Measurements from ENCODE around the gene BCORL1.
A peak's percentile ranks its signal among the peaks of the same experiment; 100 is the strongest.

BCORL1 gene

DNA sequence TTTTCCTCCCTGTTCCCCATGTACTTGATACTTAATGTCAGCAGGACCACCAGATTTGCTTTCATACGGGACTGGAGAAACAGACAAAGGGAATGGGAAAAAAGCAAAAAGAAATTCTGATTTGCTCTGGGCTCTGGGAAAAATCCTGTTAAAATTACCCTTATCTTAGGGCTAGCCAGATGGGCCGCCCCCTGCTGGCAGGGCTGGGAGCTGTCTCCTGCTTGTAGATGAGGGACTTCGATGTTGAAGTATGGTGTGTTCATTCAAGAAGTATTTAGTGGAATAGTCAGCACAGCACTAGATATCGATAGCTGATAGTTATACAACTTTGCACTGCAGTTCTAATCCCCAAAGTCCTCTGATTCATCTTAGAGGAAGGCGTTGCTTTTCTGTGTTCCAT, 45.8 kb downstream of the BCORL1 start:
- Histone ChIP-seq H3K4me2 (ENCODE audit: low read depth, low read length) (peak overlapping the region; percentile 43; the same call in 1 of the 2 replicates), H3K4me3 (ENCODE audit: low read length) (no peak overlapping the region; the same call in 1 of the 2 replicates), H3K36me3 (replicated peaks; ENCODE audit: insufficient read depth, low read length) (no peaks in the 10 kb centered on the region), H2AFZ (ENCODE audit: low read length) (peak overlapping the region; percentile 44; the same call in 1 of the 2 replicates), H3K79me2 (ENCODE audit: low read length) (no peaks in the 10 kb centered on the region), H3K9me3 (replicated peaks; ENCODE audit: insufficient read depth, low read length) (no peaks in the 10 kb centered on the region), H3K4me1 (ENCODE audit: low read length) (peaks cover 4% of the 10 kb centered on the region; the same call in 1 of the 2 replicates), H3F3A (ENCODE audit: insufficient read depth, low read length) (no peaks in the 10 kb centered on the region), H3K9ac (ENCODE audit: low read length) (no peak overlapping the region), H3K27ac (ENCODE audit: low read length) (no peak overlapping the region), H3K27me3 (replicated peaks; ENCODE audit: insufficient read depth, low read length) (no peaks in the 10 kb centered on the region), H4K20me1 (ENCODE audit: insufficient read depth, low read length) (no peaks in the 10 kb centered on the region), H3K9me2 (replicated peaks; ENCODE audit: insufficient read depth, low read length) (no peaks in the 10 kb centered on the region)
- no peak for TF ChIP-seq EZH2phosphoT487 (IDR thresholded peaks at IDR 0.05; ENCODE audit: low read length)
- TF ChIP-seq, protein P1, sequence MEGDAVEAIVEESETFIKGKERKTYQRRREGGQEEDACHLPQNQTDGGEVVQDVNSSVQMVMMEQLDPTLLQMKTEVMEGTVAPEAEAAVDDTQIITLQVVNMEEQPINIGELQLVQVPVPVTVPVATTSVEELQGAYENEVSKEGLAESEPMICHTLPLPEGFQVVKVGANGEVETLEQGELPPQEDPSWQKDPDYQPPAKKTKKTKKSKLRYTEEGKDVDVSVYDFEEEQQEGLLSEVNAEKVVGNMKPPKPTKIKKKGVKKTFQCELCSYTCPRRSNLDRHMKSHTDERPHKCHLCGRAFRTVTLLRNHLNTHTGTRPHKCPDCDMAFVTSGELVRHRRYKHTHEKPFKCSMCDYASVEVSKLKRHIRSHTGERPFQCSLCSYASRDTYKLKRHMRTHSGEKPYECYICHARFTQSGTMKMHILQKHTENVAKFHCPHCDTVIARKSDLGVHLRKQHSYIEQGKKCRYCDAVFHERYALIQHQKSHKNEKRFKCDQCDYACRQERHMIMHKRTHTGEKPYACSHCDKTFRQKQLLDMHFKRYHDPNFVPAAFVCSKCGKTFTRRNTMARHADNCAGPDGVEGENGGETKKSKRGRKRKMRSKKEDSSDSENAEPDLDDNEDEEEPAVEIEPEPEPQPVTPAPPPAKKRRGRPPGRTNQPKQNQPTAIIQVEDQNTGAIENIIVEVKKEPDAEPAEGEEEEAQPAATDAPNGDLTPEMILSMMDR (IDR thresholded peaks at IDR 0.05; ENCODE audit: low read length), result peak; percentile 79
- peak; percentile 45 for DNase-seq

DNA sequence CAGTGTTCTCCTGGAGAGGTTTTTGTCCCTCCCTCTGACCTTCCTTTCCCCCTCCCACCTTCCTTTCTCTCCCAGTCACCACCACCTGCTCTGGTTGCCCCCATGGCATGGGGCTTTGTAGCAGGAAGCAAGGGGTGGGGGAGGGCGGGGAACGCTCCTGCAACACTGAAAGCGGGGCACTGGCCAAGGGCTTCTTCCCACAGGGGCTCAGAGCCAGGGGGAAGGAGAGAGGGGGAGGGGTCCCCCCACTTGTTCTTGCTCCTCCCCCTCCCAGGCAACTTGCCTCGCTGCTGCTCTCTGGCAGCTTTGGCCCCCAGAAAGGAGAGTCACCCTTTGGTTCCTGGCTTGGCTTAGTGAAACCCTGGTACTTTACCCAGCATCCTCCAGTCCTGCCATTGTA, 48.4 kb downstream of the BCORL1 start:
- H3K79me2 ChIP-seq (ENCODE audit: low read length), result no peaks in the 10 kb centered on the region
- no peaks in the 10 kb centered on the region for H3K36me3 ChIP-seq (replicated peaks; ENCODE audit: insufficient read depth, low read length)

DNA sequence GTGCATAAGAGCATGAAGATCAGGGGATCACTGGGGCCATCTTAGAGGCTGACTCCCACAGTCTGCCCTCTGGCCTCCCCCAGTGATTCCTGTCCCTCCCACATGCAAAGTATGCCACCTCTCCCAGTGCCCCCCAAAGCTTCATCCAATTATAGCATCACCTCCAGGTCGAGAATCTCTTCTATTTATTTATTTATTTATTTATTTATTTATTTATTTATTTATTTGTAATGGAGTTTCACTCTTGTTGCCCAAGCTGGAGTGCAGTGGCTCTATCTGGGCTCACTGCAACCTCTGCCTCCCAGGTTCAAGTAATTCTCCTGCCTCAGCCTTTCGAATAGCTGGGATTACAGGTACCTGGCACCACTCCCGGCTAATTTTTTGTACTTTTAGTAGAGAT, 50.1 kb downstream of the BCORL1 start:
- no peaks in the 10 kb centered on the region for H3K9me3 ChIP-seq (replicated peaks; ENCODE audit: insufficient read depth, low read length)
- no peak overlapping the region for H2AFZ ChIP-seq (ENCODE audit: low read length)
- H3K4me1 ChIP-seq (ENCODE audit: low read length), result no peaks in the 10 kb centered on the region
- H3K9ac ChIP-seq (ENCODE audit: low read length), result no peak overlapping the region
- no peak overlapping the region for H3K27ac ChIP-seq (ENCODE audit: low read length)
- H4K20me1 ChIP-seq (ENCODE audit: insufficient read depth, low read length), result no peaks in the 10 kb centered on the region
- H3K9me2 ChIP-seq (replicated peaks; ENCODE audit: insufficient read depth, low read length), result no peaks in the 10 kb centered on the region
- H3K79me2 ChIP-seq (ENCODE audit: low read length), result no peaks in the 10 kb centered on the region
- H3K4me3 ChIP-seq (ENCODE audit: low read length), result no peak overlapping the region
- no peak for TF ChIP-seq EZH2 (optimal IDR thresholded peaks at IDR 0.05; ENCODE audit: low read depth, low read length)
- DNase-seq, result no peak
- H3K36me3 ChIP-seq (replicated peaks; ENCODE audit: insufficient read depth, low read length), result no peaks in the 10 kb centered on the region
- H3K27me3 ChIP-seq (replicated peaks; ENCODE audit: insufficient read depth, low read length), result no peaks in the 10 kb centered on the region
- H3F3A ChIP-seq (ENCODE audit: insufficient read depth, low read length), result no peaks in the 10 kb centered on the region
- H3K4me2 ChIP-seq (ENCODE audit: low read depth, low read length), result no peak overlapping the region

More for the DNA sequence above, 48.4 kb downstream of the BCORL1 start:
- Histone ChIP-seq H3K9ac (ENCODE audit: low read length) (no peak overlapping the region), H3K9me3 (replicated peaks; ENCODE audit: insufficient read depth, low read length) (no peaks in the 10 kb centered on the region), H3K4me2 (ENCODE audit: low read depth, low read length) (no peak overlapping the region), H3K9me2 (replicated peaks; ENCODE audit: insufficient read depth, low read length) (no peaks in the 10 kb centered on the region), H3K4me1 (ENCODE audit: low read length) (no peaks in the 10 kb centered on the region), H4K20me1 (ENCODE audit: insufficient read depth, low read length) (no peaks in the 10 kb centered on the region), H3K27ac (ENCODE audit: low read length) (no peak overlapping the region), H3F3A (ENCODE audit: insufficient read depth, low read length) (no peaks in the 10 kb centered on the region), H3K27me3 (replicated peaks; ENCODE audit: insufficient read depth, low read length) (no peaks in the 10 kb centered on the region), H2AFZ (ENCODE audit: low read length) (no peak overlapping the region), H3K4me3 (ENCODE audit: low read length) (no peak overlapping the region)
- DNase-seq, result no peak
- TF ChIP-seq EZH2phosphoT487 (IDR thresholded peaks at IDR 0.05; ENCODE audit: low read length), result no peak
- TF ChIP-seq, protein P1 (IDR thresholded peaks at IDR 0.05; ENCODE audit: low read length), result no peak
- TF ChIP-seq EZH2 (optimal IDR thresholded peaks at IDR 0.05; ENCODE audit: low read depth, low read length), result no peak

DNA sequence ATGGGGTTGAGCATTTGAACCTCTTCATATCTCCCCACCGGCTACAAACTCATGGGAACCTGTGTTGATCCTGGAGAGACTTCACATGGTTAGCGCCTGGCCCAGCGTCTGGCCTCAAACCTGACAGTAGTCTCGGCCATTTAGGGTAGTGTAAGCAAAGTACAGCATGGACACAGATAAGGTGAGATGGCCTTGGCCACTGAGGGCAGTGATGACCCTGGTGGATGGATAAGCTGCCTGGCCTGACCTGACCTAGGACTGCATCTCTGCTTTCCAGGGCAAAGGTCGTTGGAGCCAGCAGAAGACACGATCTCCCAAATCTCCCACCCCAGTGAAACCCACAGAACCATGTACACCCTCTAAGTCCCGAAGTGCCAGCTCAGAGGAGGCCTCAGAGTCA, 51.7 kb downstream of the BCORL1 start:
- H3K4me1 ChIP-seq (ENCODE audit: low read length), result no peaks in the 10 kb centered on the region
- H3K27me3 ChIP-seq (replicated peaks; ENCODE audit: insufficient read depth, low read length), result no peaks in the 10 kb centered on the region
- H3K4me3 ChIP-seq (ENCODE audit: low read length), result no peak overlapping the region
- H3K9me2 ChIP-seq (replicated peaks; ENCODE audit: insufficient read depth, low read length), result no peaks in the 10 kb centered on the region
- H3K9ac ChIP-seq (ENCODE audit: low read length), result no peak overlapping the region
- H2AFZ ChIP-seq (ENCODE audit: low read length), result no peak overlapping the region
- H3K9me3 ChIP-seq (replicated peaks; ENCODE audit: insufficient read depth, low read length), result no peaks in the 10 kb centered on the region
- H3K79me2 ChIP-seq (ENCODE audit: low read length), result no peaks in the 10 kb centered on the region
- DNase-seq, result no peak
- no peak for TF ChIP-seq EZH2 (optimal IDR thresholded peaks at IDR 0.05; ENCODE audit: low read depth, low read length)
- no peak for TF ChIP-seq EZH2phosphoT487 (IDR thresholded peaks at IDR 0.05; ENCODE audit: low read length)
- no peaks in the 10 kb centered on the region for H3F3A ChIP-seq (ENCODE audit: insufficient read depth, low read length)
- no peaks in the 10 kb centered on the region for H3K36me3 ChIP-seq (replicated peaks; ENCODE audit: insufficient read depth, low read length)
- no peaks in the 10 kb centered on the region for H4K20me1 ChIP-seq (ENCODE audit: insufficient read depth, low read length)
- no peak overlapping the region for H3K4me2 ChIP-seq (ENCODE audit: low read depth, low read length)
- H3K27ac ChIP-seq (ENCODE audit: low read length), result no peak overlapping the region

All from MM.1S (cell line).